Suppressor macrophage (primary cell): ENCODE measurements around the gene ZBTB46.
A peak's percentile ranks its signal among the peaks of the same experiment; 100 is the strongest.

ENCODE experiments used
- DNase-seq, 4 experiments: peaks; one replicate each; pipeline ENCODE4 v3.0.0-alpha.2; 2020 to 2022

ZBTB46 gene

DNA sequence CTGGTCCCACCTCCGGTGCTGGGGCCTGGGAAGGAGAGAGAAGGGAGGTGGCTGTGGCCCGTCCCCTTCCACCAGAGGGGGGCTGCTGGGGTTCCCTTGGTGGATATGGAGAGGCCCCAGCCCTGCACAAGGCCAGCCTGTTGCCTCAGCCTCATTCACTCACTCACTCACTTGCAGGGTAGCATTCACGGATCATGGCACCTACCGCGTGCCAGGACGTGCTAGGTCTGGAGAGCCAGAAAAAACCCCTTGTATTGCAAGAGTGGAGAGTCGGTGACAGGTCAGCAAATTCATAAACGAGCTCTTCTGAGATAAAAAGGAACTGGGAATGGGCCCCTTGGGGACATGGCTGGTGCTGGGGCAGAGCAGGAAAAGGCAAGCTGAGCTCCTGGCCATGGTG lies 6.4 kb upstream of the ZBTB46 start:
- DNase-seq, result peak; percentile 36 to 70 (median 60)

DNA sequence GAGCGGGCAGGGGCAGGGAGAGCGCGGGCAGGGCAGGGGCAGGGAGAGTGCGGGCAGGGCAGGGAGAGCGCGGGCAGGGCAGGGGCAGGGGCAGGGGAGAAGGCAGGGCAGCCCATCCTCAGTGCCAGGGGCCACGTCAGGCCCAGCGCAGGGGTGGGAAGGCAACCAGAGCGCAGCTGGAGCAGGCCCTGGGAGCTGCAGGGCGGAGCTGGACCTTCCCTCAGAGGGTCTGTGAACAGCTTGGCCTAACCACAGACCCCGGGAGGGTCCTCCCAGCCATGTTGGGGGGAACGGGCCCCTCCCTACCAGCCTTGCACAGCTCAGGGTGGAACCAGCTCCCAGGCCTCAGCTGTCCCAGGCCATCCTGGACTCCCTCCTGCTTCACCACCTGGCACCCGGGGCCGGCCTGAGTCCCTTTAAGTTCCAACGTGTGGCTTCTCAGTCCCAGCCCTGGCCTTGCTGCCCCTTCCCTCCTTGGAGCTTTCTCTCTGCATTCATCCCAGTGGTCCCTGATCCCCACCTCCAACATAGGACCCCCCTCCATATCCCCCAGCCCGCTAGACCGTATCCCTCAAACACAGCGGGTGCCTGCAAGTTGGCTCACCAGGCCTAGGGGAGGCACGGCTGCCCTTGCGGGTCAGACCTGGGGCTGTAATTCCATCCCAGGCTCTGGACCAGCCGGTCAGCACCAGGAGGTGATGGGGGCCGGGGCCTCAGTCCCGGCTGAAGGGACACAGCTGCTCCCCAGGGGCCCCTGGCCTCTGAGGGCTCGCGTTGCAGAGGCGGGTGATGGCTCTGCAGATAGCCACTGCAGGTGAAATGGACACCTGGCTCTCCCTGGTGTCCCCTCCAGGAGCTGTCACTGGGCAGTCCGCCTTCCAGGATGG lies 5.6 kb upstream of the ZBTB46 start:
- no peak for DNase-seq

DNA sequence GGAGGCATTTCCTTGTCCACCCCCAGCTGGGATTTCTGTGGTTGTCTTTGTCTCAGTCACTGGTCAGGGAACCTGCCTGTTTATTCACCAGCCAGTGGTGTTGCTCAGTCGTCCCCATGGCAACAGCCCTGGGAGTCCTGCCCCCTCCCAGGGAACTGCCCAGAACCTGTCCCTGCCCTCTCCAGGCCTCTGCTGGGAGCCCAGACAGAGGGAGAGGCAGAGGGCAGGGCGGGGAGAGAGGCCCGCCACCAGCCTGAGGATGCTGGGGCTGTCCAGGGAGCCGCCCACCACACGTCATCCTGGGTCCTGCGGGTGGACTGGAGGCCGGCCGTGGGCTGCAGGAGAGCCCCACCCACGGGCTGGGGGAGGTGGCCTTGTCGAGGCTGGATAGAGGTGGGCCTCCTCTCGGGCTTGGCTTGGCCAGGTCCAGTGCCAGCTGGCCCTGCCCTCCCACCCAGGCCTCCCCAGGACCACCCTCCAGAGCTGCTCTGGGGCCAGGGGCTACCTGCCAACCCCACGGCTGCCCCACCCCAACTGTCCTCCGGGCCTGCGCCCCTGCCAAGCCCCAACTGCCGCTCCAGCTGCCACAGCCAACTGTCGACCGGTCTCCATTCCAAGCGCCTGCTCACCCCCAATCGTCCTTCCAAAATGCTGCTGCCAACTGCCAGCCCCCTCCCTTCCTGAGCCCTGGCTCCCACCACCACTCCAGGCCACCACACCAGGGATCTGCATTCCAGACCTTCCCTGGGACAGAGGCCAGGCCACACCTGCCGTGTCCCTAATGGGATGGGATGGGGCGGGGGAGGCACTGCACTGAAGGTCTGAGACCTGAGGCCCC lies 4.2 kb upstream of the ZBTB46 start:
- peak; percentile 51 to 84 (median 77) for DNase-seq

DNA sequence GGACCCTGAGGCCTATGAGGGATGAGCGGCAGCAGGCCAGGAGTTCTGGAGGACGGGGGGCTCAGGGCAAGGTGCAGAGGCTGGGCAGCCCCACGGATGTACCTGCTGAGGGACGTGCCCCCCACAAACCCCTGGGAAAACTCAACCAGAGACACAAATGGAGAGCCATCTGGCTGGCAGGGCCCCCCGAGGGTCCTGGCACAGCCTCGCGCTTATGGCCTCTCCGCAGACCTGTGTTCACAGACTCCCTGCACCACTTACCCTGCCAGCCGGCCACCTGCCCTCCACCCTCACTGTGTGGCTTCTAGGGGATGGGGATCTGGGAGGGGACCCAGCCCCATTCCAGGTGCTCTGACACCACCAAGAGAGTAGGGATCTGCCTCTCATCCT lies 3.4 kb upstream of the ZBTB46 start:
- DNase-seq, result no peak

DNA sequence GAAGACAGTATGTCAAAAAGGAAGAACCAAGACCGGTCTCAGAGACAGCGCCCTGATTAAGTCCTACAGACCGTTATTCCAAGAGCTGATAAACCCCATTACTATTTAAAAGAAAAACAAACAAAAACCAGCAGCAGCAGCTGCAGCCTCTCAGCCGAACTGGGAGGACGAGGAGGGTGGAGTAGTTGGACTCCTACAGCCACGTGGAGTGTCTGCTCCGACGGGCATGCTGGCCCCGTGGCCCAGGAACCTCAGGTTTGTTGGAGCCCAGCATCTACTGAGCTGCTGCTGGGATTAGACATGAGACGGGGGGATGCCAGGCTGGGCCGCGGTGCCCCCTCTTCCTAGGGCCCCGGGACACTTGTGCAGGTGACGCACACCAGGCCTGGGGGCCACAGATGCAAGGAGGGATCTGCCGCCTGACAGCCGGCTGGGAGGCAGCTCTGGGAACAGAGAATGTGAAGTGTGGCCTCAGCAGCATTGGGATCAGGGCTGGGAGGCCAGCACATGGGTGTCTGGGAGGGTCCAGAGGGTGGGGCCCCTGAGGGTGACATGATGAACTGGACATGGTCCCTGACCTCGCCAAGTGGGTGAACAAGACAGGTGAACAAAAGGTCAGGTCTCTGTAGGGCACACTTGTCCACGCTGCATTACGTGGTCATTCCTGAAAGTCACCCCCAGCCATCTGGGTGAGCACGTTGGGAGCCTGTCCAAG lies 2.9 kb upstream of the ZBTB46 start:
- no peak for DNase-seq

DNA sequence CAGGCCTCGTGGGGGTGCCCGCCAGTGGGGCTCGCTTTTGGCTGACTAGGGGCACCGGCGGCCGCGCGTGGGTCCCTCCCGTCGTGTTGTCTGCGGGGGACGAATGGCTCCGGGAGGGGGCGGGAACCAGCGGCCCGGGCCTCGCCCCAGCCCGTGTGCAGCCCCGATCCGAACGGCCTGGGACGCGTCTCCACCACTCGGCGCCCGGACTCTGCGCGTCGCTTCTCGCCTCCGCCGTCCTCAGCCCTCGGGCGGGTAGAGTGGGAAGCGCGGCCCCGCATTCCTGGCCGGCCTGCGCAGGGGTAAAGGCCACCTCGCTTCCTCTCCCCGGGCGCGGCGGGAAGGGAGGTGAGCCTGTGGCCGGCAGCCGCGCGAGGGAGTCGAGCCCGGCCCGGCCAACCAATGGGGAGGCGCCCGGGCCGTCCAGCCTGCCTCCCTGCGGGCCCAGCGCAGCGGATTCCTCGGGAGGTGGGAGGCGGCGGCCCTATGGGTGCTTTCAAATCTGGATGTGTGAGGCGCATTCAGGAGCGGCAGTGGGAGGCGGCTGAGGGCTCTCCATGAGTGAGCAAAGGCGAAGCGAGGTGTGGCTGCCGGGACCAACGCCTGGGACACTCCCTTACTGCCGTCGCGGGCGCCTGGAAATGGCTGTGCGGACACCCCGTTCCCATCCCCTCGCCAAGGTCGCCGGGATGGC lies 1.1 kb upstream of the ZBTB46 start:
- DNase-seq, result peak in 3 of 4 experiments; percentile 25 to 73 (median 66)

DNA sequence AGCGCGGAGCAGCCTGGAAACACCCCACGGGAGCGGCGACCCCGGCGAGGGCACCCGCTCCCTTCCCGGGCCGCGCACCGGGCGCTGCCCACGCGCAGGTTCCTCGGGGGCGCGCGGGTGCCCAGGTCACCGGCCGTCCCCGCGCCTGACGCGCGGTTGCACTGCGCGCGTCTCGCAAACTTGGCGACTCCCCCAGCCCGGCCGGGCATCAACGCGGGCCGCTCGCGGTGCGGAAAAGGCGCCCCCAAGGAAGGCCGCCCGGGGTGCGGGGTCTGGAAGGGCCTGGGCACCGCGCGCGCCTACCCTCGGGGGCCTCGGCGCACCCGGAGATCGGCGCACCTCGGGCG lies 555 bp upstream of the ZBTB46 start:
- peak in 2 of 4 experiments; percentile 52 to 61 for DNase-seq

DNA sequence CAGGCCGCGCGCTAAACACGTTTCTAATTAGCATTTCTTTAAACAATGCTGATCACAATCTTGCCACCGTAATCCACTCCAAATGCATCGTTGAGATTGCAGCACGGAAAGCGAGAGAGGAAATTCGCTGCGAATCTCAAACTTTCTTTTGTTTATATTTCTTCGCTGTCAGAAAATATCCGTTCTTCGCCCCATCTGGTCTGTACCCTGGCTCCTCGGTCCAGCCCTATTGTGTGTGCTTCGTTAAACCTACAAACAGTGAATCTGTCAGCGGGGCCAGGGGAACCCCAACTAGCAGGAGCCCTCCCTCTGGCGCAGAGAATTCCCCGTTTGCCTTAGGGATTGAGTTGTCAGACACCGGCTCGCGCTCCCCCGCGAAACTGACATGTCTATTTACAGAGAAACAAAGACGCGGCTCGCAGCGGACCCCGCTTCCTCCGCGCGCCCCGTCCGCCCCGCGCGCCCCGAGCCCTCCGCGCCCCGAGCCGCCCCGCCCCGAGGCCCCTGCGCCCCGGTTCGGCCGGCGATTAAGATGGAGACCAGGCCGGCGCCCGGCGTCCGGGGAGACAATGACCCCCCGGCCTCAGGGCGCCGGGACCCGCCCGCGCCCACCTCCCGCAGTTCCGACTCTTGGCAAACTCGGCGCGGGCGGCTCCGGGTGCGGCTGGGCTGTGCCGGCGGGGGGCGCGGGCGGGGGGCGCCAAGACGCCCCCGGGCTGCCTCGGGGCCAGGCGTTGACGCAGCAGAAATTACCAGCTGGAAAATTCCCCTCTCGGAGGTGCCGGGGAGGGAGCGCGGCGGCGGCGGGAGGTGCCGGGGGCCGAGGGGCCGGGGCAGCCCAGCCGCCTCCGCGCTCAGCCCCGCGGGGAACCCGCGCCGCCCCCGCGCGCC lies 874 bp downstream of the ZBTB46 start:
- DNase-seq, result peak in 2 of 4 experiments; percentile 39 to 50

DNA sequence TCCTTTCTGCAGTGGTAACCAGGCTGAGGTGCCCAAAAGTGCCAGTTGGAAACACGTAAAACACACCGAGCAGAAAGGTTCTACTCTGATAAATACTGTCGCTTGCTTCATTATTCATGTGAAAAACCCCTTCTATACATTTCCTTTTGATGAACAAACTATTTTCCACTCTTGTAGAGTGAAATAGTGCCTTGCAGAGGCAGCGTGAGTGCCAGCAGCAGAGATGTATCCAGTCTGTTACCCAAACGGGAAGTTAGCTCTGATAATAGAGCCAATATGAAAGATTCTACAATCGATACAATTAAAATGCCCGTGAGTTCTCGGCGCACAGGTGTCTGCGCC lies 1.5 kb downstream of the ZBTB46 start:
- peak in 2 of 4 experiments; percentile 24 to 43 for DNase-seq

DNA sequence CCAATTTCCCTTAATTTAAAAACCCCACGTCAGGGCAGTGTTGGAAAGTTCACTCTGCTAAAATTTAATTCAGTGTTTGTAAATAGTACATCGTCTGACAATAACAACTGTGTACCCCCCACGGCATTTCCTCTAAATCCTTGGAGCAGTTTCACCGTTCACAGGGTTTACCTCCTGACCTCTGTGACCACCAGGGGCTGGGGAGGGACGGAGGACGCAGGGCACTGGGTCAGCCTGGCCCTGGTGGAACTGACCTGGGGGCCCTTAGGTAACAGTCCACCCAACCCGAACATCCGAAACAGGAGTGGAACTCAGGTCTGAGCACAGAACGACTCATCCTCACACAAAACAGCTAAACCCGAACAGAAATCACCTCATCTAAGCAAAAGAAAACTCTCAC lies 2.1 kb downstream of the ZBTB46 start:
- DNase-seq, result no peak

DNA sequence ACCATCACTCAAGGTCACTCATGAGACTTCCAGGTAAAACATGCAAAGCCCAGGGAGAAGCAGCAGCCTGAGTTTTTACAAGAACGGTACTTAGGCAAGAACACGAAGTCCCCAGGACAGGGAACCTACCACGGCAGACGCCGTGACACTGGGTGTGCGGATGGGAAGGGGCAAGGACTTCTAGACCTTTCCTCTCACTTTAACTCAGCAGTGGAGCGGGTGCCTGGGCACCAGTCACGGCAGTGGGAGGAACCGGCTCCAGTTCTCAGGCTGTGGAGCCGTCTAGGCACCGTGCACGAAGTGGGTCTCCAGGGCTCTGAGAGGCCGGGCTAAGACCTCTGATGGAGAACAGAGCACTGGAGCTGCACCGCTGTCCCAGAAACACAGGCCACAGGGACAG lies 2.5 kb downstream of the ZBTB46 start:
- no peak for DNase-seq

DNA sequence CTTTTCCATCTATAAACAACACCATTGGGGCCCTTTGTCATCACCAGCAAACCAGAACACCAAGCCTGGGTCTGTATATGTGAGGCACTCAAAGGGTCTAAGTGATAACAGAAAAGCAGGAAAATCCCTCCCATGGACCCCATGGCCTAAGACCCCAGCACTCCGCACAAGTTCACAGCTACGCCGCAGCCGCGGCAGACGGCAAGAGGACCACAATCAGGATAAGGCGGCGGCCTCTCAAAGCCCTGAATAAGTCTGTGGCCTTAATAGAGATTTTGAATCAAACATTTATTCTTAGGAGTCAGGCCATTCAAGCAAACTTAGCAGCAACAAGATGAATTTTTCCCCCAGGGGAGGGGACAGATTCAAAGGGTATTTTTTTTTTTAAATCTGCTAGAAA lies 2.9 kb downstream of the ZBTB46 start:
- DNase-seq, result no peak

DNA sequence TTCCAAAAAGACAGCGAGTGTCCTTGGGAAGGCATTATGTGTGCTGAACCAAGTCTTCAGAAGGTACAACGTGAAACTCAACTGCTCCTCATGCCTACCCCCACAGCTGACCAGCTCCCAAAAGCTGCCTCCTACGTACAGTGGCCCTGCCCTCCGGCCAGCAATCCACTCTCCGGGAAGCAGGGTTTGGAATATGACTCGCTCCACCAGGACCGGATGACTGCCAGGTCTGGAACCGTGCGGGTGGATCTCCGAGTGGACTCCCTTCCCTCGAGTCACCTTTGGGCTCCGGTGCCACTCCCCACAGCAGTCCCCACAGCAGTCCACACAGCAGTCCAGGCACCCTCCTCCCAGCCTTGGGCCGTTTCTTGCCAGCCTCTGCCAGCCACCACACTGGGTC lies 4.3 kb downstream of the ZBTB46 start:
- no peak for DNase-seq

DNA sequence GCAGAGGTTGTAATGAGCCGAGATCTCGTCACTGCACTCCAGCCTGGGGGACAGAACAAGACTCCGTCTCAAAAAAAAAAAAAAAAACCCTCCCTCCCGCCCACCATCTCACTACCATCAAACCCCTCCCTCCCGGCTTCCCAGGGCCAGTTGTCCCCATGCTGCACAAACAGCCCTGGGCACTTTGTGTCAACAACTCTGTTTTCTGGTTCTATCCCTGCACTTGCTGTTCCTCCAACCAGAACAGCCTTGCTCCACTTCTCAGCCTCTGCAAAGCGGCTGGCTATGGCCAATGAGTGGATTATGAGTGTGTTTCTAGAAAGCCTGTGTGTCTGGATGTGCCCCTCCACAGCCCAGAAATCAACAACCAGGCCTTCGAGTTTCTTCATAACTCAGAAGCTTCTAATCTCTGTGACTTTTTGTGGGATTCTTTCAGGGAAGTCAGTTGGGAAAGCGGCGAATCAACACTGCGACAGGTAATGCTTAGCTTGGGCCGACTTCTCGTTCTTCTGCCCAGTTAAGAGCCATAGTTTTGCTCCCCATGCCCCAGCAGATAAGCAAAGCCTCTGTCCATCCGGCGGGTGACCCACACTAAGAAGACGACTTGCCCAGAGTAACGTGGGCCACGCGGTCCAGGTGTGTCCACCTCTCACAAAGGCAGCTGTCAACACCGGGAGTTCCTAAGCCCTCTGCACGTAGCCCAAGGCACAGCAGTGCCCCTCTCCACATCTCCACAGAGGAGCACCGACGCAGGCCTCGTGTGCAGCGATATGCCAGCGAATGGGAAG lies 5.5 kb downstream of the ZBTB46 start:
- DNase-seq, result no peak

DNA sequence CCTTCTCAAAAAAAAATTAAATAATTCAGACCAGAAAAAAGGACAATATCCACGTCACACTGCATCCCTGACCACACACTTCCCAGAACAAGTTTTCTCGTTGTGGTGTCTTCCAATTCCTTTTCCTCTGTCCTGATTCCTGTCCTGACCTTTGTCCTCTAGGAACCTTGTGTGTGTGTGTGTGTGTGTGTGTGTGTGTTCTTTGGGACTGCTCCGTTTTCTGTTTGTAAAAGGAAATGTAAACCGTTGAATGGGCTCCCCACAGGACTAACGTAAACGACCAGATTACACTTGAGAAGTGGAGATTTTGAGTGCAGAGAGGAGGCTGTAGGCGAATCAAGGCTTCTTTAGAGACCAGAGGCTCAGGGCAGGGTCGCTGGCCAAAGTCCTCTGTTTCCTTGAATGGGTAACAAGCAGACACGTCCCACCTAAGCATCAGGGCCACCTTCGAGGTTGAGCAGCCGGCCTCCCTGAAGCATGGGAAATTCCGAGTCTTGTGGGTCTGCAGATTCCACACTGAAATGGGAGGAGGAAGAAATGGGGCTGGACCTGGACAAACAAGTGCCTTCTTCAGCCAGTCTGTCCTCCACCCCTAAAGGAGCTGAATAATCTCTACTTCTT lies 7.3 kb downstream of the ZBTB46 start:
- no peak for DNase-seq

DNA sequence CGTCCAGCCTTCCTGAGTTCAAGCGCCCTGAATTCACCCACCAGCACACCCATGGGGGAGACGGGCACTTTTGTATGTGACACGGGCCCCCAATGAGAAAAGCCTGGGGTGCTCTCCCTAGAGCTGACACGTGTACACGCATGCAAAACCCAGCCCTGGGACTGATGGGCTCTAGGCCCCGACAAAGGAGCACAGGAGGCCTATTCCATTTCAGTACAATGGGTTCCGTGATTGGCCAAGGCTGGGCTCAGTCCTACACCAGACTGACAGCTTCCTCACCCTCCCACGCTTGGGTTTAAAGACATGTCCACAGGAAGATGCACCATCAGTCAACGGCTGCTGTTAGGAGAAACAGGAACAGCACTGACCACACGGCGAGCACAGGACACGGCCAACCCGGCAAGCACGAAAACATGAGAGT lies 8.8 kb downstream of the ZBTB46 start:
- peak; percentile 74 to 93 (median 90) for DNase-seq

DNA sequence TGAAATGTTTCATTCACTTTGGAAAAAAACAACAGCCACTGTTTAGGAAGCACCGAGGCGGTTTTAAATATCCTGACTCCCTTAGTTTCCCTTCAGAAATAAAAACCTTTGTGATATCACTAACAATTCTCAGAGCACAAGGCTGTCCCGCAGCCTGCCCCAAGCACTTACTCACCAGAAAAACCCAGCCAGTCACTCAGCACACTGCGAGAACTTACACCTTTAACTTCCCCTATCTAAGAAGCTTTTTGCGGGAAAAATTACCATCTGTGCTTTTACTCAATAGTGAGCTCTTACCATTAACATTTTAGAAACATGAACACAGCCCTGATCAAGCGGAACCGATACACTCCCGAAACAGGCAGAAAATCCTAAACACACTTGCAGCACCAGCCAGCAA lies 9.3 kb downstream of the ZBTB46 start:
- peak in 2 of 4 experiments; percentile 20 to 30 for DNase-seq

DNA sequence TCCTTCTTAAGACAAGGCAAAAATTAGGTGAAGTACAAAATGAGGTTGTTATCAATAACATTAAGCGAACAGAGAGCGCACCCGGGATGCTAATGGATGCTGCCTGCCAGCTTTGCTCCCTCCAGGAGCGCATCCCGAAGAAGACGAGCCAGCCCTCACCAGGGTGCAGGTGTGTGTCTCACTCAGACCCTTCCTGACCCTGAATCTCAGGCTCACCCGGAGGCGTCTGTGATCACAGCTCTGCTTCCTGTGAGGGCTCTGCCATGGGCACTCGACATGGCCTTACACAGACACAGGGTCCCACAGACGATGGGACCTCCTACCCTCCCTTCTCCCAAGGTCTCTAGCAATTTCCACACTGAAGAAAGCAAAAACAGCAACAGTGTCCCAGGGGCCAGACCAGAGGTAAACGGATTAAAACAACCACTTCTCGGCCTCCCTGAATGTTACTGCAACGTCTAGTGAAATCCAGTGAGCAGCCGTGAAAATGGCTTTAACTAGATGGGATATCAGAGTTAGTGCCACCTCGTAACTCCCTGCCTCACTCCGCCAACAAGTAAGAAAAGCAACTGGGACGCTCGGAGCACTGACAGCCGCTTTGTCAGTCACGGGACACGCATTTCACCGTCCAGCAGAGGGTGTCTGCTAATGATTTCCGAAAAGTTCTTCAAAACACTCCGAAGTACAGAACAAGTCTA lies 11.7 kb downstream of the ZBTB46 start:
- no peak for DNase-seq

DNA sequence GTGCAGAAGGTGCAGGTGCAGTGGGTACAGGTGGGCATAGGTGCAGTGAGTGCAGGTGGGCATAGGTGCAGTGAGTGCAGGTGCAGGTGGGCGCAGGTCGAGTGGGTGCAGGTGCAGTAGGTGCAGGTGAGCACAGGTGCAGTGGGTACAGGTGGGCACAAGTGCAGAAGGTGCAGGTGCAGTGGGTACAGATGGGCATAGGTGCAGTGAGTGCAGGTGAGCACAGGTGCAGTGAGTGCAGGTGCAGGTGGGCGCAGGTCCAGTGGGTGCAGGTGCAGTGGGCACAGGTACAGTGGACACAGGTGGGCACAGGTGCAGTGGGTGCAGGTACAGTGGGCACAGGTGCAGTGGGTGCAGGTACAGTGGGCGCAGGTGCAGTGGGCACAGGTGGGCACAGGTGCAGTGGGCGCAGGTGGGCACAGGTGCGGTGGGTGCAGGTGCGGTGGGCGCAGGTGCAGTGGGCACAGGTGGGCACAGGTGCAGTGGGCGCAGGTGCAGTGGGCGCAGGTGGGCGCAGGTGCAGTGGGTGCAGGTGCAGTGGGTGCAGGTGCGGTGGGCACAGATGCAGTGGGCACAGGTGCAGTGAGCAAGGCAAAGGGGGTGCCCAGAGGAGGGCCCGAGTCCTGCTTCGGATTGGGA lies 15.3 kb downstream of the ZBTB46 start:
- DNase-seq, result peak in 2 of 4 experiments; percentile 38 to 39
